Transverse colon (tissue), 4 donors: ENCODE data around the gene GNA14.

Source experiments
- EP300 ChIP-seq: sonication (generic); formaldehyde crosslinking; IDR thresholded peaks from one replicate; pipeline ENCODE4 v1.6.1; 2017; ENCODE audit warnings: antibody characterized with exemption, low read depth
- POLR2A ChIP-seq: fragments of 450-650 bp; IDR thresholded peaks from one replicate; pipeline ENCODE4 v1.6.1; 2016; ENCODE audit warnings: antibody characterized with exemption, mild to moderate bottlenecking, moderate library complexity
- POLR2AphosphoS5 ChIP-seq, 3 donors: sonication (generic); formaldehyde crosslinking; IDR thresholded peaks; one replicate each; pipeline ENCODE4 v1.6.1; 2016; ENCODE audit warnings: antibody characterized with exemption in 3 of 3
- TF ChIP-seq, protein P1 (sequence below), 5 experiments: fragments of 200-600 bp in 3 of 5; fragments of 450-650 bp in 2 of 5; sonication (generic) in 3 of 5; IDR thresholded peaks; 1 replicate in 2 of 5; 2 replicates in 3 of 5; pipeline ENCODE4 v1.5.1; 2016 to 2017; ENCODE audit warnings: antibody characterized with exemption in 5 of 5, inconsistent platforms in 3 of 5, mild to moderate bottlenecking in 2 of 5, moderate library complexity in 1 of 5

DNA sequence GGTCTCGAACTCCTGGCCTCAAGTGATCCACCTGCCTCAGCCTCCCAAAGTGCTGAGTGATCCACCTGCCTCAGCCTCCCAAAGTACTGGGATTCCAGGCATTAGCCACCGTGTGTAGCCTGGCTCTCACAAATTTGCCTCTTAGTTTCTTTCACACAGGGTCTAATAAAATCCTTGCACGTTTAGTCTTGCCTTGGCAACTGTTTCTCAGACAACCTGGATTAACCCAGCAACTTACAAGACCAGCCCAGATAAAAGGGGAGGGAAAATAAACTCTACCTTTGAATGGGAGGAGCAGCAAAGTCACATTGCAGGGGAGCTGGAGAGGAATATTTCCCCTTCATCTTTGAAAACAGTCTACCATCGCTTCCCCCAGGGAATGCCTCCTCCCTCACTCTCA, 29.3 kb upstream of the GNA14 start:
- TF ChIP-seq, protein P1, sequence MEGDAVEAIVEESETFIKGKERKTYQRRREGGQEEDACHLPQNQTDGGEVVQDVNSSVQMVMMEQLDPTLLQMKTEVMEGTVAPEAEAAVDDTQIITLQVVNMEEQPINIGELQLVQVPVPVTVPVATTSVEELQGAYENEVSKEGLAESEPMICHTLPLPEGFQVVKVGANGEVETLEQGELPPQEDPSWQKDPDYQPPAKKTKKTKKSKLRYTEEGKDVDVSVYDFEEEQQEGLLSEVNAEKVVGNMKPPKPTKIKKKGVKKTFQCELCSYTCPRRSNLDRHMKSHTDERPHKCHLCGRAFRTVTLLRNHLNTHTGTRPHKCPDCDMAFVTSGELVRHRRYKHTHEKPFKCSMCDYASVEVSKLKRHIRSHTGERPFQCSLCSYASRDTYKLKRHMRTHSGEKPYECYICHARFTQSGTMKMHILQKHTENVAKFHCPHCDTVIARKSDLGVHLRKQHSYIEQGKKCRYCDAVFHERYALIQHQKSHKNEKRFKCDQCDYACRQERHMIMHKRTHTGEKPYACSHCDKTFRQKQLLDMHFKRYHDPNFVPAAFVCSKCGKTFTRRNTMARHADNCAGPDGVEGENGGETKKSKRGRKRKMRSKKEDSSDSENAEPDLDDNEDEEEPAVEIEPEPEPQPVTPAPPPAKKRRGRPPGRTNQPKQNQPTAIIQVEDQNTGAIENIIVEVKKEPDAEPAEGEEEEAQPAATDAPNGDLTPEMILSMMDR (IDR thresholded peaks at IDR 0.05) = no peak
- TF ChIP-seq POLR2A = no peak
- TF ChIP-seq POLR2AphosphoS5 (IDR thresholded peaks at IDR 0.05) = no peak
- TF ChIP-seq EP300 = no peak
